ENCODE results near the gene FAM124B. TPM values are rescaled to one million over a fixed set of nuclear protein-coding genes. Genes with fewer than 3 reads are reported as not detected.

FAM124B gene
- total and polyA plus RNA-seq, 8 donors: 0.09 to 0.78 (median 0.29) TPM; not detected in 1

- FAIRE-seq: no peak
- no peaks in the 10 kb centered on the region for H3K4me1 ChIP-seq
- TF ChIP-seq, protein P1, sequence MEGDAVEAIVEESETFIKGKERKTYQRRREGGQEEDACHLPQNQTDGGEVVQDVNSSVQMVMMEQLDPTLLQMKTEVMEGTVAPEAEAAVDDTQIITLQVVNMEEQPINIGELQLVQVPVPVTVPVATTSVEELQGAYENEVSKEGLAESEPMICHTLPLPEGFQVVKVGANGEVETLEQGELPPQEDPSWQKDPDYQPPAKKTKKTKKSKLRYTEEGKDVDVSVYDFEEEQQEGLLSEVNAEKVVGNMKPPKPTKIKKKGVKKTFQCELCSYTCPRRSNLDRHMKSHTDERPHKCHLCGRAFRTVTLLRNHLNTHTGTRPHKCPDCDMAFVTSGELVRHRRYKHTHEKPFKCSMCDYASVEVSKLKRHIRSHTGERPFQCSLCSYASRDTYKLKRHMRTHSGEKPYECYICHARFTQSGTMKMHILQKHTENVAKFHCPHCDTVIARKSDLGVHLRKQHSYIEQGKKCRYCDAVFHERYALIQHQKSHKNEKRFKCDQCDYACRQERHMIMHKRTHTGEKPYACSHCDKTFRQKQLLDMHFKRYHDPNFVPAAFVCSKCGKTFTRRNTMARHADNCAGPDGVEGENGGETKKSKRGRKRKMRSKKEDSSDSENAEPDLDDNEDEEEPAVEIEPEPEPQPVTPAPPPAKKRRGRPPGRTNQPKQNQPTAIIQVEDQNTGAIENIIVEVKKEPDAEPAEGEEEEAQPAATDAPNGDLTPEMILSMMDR (IDR thresholded peaks at IDR 0.05): no peak
- 63 to 76% methylated on average over 3 of the region's 3 CpGs for WGBS, 2 donors
- H3K36me3 ChIP-seq: no peaks in the 10 kb centered on the region
- no peak overlapping the region for H3K27ac ChIP-seq
- no peak for DNase-seq
- H3K27me3 ChIP-seq: no peaks in the 10 kb centered on the region
- no peaks in the 10 kb centered on the region for H3K9me3 ChIP-seq
- intact Hi-C loops (cut with DNase I): loop anchor here in 1 of 3 donors (5.0 kb wide), 1 partner anchor 293 kb away; no protein-coding TSS in a partner anchor
- no peak overlapping the region for H3K4me3 ChIP-seq
- no peak for ATAC-seq
Observed at GRCh38 chr2:224359569-224359968, 42.3 kb downstream of the FAM124B start.

DNA sequence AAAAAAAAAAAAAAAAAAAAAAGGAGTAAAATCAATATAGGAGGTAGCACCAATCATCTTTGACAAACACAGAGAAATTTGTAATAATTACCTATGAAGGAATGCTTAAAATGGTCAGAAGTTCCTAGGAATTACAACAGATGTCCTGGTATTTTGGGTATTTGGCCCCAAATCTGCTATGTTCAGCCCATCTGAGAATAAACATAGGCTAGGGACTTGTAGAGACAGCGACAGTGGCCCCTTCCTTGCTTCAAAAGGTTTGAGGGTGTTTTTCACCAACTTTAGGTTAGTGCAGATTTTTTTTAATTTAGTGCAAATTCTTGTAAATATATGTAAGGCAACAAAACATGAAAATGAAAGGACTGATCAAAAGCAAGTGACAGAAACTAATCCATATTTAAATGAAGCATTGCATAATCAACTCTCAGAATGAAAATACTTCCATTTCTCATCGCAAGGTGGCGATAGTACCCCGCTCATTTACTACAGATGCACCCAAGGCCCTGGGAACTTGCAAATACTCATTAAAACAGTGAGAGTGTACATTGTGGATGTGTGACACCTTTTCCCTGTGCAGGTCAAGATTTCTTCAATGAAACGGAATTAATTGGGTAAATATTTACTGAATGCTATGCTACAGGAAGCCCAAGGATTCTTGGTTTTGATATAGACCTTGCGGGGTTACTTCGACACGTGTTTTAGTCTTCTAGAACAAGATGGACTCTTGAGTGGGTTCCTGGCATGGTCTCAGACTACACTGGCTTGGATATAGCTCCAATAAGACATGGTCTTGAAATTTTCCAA, 44.6 kb downstream of the FAM124B start:
- Histone ChIP-seq H3K27ac (no peak overlapping the region), H3K4me3 (no peak overlapping the region), H3K9me3 (no peaks in the 10 kb centered on the region), H3K4me1 (no peaks in the 10 kb centered on the region), H3K36me3 (no peaks in the 10 kb centered on the region), H3K27me3 (no peaks in the 10 kb centered on the region)
- 45 to 47% methylated on average over 8 of the region's 8 CpGs for WGBS, 2 donors
- intact Hi-C loops (cut with DNase I): loop anchor here in 1 of 3 donors (5.0 kb wide), 1 partner anchor 295 kb away; no protein-coding TSS in a partner anchor
- DNase-seq: peak in 2 of 6 donors; percentile 27 to 63
- peak; percentile 71 for FAIRE-seq
- TF ChIP-seq, protein P1 (IDR thresholded peaks at IDR 0.05): peak; percentile 54 to 73 (median 60)
- peak; percentile 86 to 95 (median 94) for ATAC-seq

- no peak for ATAC-seq
- Histone ChIP-seq H3K27ac (no peak overlapping the region), H3K36me3 (no peaks in the 10 kb centered on the region), H3K9me3 (no peaks in the 10 kb centered on the region), H3K4me1 (no peaks in the 10 kb centered on the region), H3K27me3 (no peaks in the 10 kb centered on the region), H3K4me3 (no peak overlapping the region)
- 61 to 71% methylated on average over 13 of the region's 13 CpGs for WGBS, 2 donors
- intact Hi-C loops (cut with DNase I): loop anchor here in 1 of 3 donors (5.0 kb wide), 1 partner anchor 298 kb away; no protein-coding TSS in a partner anchor
- no peak for DNase-seq
- TF ChIP-seq, protein P1 (IDR thresholded peaks at IDR 0.05): no peak
- no peak for FAIRE-seq
Observed at GRCh38 chr2:224354632-224355211, 47.2 kb downstream of the FAM124B start.

DNA sequence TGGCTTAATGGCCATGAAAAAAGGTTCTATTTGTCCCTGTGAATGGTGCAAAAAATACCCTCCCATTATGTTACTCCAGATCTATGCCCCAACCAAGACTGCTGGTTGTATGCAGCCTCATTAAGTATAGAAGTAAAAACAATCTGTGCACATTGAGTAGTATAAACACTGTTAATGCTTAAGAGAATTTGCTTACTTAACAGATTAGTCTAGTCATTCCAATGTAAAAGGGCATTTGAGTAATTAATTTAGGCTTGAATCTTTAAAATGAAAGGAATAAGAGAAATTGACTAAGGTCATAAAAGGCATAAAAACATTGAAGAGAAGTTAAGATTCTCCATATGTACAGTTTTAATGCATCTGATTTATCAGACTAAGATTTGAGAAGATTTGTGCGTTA, 51.2 kb downstream of the FAM124B start:
- TF ChIP-seq, protein P1 (IDR thresholded peaks at IDR 0.05): no peak
- Histone ChIP-seq H3K4me3 (no peak overlapping the region), H3K27me3 (no peaks in the 10 kb centered on the region), H3K27ac (no peak overlapping the region), H3K9me3 (no peaks in the 10 kb centered on the region), H3K4me1 (no peaks in the 10 kb centered on the region), H3K36me3 (no peaks in the 10 kb centered on the region)
- ATAC-seq (no peak), FAIRE-seq (no peak), DNase-seq (no peak)
- intact Hi-C loops (cut with DNase I): no loop called here
- WGBS, 2 donors: 97 to 100% methylated on average over 1 of the region's 1 CpG

- Histone ChIP-seq H3K27ac (no peak overlapping the region), H3K4me1 (no peaks in the 10 kb centered on the region), H3K9me3 (no peaks in the 10 kb centered on the region), H3K36me3 (no peaks in the 10 kb centered on the region), H3K4me3 (no peak overlapping the region), H3K27me3 (no peaks in the 10 kb centered on the region)
- no peak for ATAC-seq
- FAIRE-seq: no peak
- no peak for DNase-seq
- TF ChIP-seq, protein P1 (IDR thresholded peaks at IDR 0.05): no peak
- intact Hi-C loops (cut with DNase I): no loop called here
Observed at GRCh38 chr2:224349396-224349795, 52.5 kb downstream of the FAM124B start.

Measured in pancreas (tissue), 10 donors.